Osteoblast (primary cell): ENCODE data around the gene SMIM26. TPM values are rescaled to one million over a fixed set of nuclear protein-coding genes. Genes with fewer than 3 reads are reported as not detected.

Source experiments
- DNase-seq: peaks from one replicate; pipeline ENCODE4 v3.0.0; 2011; ENCODE audit warnings: low spot score, mixed read lengths; ENCODE audit not compliant: insufficient read length; ENCODE audit errors: missing footprints
- H2AFZ ChIP-seq: 2 replicates; pipeline ENCODE4 v1.6.0; 2011; ENCODE audit warnings: mild to moderate bottlenecking, low read length
- H3K27ac ChIP-seq: 2 replicates; pipeline ENCODE4 v1.5.1; 2011; ENCODE audit warnings: mild to moderate bottlenecking, low read depth, low read length, moderate library complexity
- H3K27me3 ChIP-seq: 2 replicates; pipeline ENCODE4 v1.6.0; 2012; ENCODE audit warnings: mild to moderate bottlenecking, control low read depth, inconsistent platforms, low read length, moderate library complexity; ENCODE audit not compliant: insufficient read depth
- H3K36me3 ChIP-seq: 2 replicates; pipeline ENCODE4 v1.5.1; 2011; ENCODE audit warnings: mild to moderate bottlenecking, low read length, control low read depth, moderate library complexity; ENCODE audit not compliant: insufficient read depth
- H3K4me1 ChIP-seq: 2 replicates; pipeline ENCODE4 v1.5.1; 2011; ENCODE audit warnings: mild to moderate bottlenecking, low read length, control low read depth, moderate library complexity; ENCODE audit not compliant: insufficient read depth
- H3K4me2 ChIP-seq: 2 replicates; pipeline ENCODE4 v1.6.0; 2011; ENCODE audit warnings: mild to moderate bottlenecking, low read length; ENCODE audit not compliant: insufficient read depth
- H3K4me3 ChIP-seq: fragments of 200-600 bp; sonication (generic); 3 replicates; pipeline ENCODE4 v1.5.1; 2012; ENCODE audit warnings: mild to moderate bottlenecking, low read length, inconsistent platforms; ENCODE audit not compliant: insufficient read depth
- H3K79me2 ChIP-seq: 2 replicates; pipeline ENCODE4 v1.6.0; 2012; ENCODE audit warnings: mild to moderate bottlenecking, low read length, control low read depth, inconsistent platforms; ENCODE audit not compliant: insufficient read depth
- H3K9me3 ChIP-seq: 2 replicates; pipeline ENCODE4 v1.5.1; 2011; ENCODE audit warnings: low read depth, low read length, control low read depth
- H4K20me1 ChIP-seq: 2 replicates; pipeline ENCODE4 v1.6.0; 2012; ENCODE audit warnings: mild to moderate bottlenecking, low read length, control low read depth; ENCODE audit not compliant: insufficient read depth
- CTCF ChIP-seq: IDR thresholded peaks from 2 replicates; pipeline ENCODE4 v1.5.1; 2011; ENCODE audit warnings: mild to moderate bottlenecking, low read depth, low read length, moderate library complexity; ENCODE audit errors: extremely low read depth
- total RNA-seq: library from RNA; depleted of rRNA; stranded (reverse); fragments of >200 nt; gene quantifications from 2 replicates; pipeline ENCODE4 v1.2.3, GENCODE V29; 2012

SMIM26 gene
- total RNA-seq, 1 donor: 59.7 TPM

GRCh38 chr20:18533491-18533890 is 33.7 kb upstream of the SMIM26 start:
- H3K4me3 ChIP-seq: no peak overlapping the region
- no peak overlapping the region for H2AFZ ChIP-seq
- peaks cover 65% of the 10 kb centered on the region for H3K36me3 ChIP-seq
- H3K27me3 ChIP-seq: no peaks in the 10 kb centered on the region
- H3K9me3 ChIP-seq: no peaks in the 10 kb centered on the region
- no peak for DNase-seq
- no peak overlapping the region for H3K27ac ChIP-seq
- H3K79me2 ChIP-seq: peaks cover 6% of the 10 kb centered on the region
- H3K4me1 ChIP-seq: peaks cover 11% of the 10 kb centered on the region
- H3K4me2 ChIP-seq: no peak overlapping the region
- TF ChIP-seq CTCF: no peak
- no peaks in the 10 kb centered on the region for H4K20me1 ChIP-seq

- H3K4me1 ChIP-seq: peaks cover 11% of the 10 kb centered on the region
- peaks cover 63% of the 10 kb centered on the region for H3K36me3 ChIP-seq
- no peaks in the 10 kb centered on the region for H4K20me1 ChIP-seq
- H3K79me2 ChIP-seq: peaks cover 1% of the 10 kb centered on the region
- DNase-seq: no peak
- no peak overlapping the region for H3K4me2 ChIP-seq
- no peaks in the 10 kb centered on the region for H3K27me3 ChIP-seq
- H2AFZ ChIP-seq: no peak overlapping the region
- TF ChIP-seq CTCF: no peak
- no peaks in the 10 kb centered on the region for H3K9me3 ChIP-seq
- H3K4me3 ChIP-seq: no peak overlapping the region
- no peak overlapping the region for H3K27ac ChIP-seq
Measured at GRCh38 chr20:18533978-18534644, 33.1 kb upstream of the SMIM26 start.

GRCh38 chr20:18537651-18538050 is 29.6 kb upstream of the SMIM26 start:
- TF ChIP-seq CTCF: no peak
- H3K4me3 ChIP-seq: no peak overlapping the region
- H3K4me1 ChIP-seq: peaks cover 26% of the 10 kb centered on the region
- no peaks in the 10 kb centered on the region for H3K27me3 ChIP-seq
- no peaks in the 10 kb centered on the region for H4K20me1 ChIP-seq
- no peaks in the 10 kb centered on the region for H3K9me3 ChIP-seq
- DNase-seq: no peak
- H3K27ac ChIP-seq: no peak overlapping the region
- peaks cover 48% of the 10 kb centered on the region for H3K36me3 ChIP-seq
- no peak overlapping the region for H2AFZ ChIP-seq
- no peak overlapping the region for H3K4me2 ChIP-seq
- H3K79me2 ChIP-seq: no peaks in the 10 kb centered on the region

- no peaks in the 10 kb centered on the region for H3K27me3 ChIP-seq
- TF ChIP-seq CTCF: no peak
- H3K36me3 ChIP-seq: peaks cover 54% of the 10 kb centered on the region
- peak overlapping the region; percentile 47 for H3K27ac ChIP-seq
- no peak overlapping the region for H3K4me3 ChIP-seq
- no peaks in the 10 kb centered on the region for H3K9me3 ChIP-seq
- H3K4me2 ChIP-seq: no peak overlapping the region
- peak; percentile 82 for DNase-seq
- H3K79me2 ChIP-seq: no peaks in the 10 kb centered on the region
- H3K4me1 ChIP-seq: peaks cover 27% of the 10 kb centered on the region
- no peaks in the 10 kb centered on the region for H4K20me1 ChIP-seq
- H2AFZ ChIP-seq: no peak overlapping the region
Measured at GRCh38 chr20:18541741-18542140, 25.5 kb upstream of the SMIM26 start.
